GM19035 (cell line): ENCODE results near the gene AJM1.
"Not testable (repeated sequence)": the region's sequence is repeated elsewhere in the genome, so short reads cannot be mapped to it uniquely, and the experiment has no call there.

Source experiments
- ATAC-seq: cut with Tn5 transposase; IDR thresholded peaks from one replicate; pipeline ENCODE4 v1.9.1; 2021; ENCODE audit not compliant: unreplicated experiment

Gene AJM1

DNA sequence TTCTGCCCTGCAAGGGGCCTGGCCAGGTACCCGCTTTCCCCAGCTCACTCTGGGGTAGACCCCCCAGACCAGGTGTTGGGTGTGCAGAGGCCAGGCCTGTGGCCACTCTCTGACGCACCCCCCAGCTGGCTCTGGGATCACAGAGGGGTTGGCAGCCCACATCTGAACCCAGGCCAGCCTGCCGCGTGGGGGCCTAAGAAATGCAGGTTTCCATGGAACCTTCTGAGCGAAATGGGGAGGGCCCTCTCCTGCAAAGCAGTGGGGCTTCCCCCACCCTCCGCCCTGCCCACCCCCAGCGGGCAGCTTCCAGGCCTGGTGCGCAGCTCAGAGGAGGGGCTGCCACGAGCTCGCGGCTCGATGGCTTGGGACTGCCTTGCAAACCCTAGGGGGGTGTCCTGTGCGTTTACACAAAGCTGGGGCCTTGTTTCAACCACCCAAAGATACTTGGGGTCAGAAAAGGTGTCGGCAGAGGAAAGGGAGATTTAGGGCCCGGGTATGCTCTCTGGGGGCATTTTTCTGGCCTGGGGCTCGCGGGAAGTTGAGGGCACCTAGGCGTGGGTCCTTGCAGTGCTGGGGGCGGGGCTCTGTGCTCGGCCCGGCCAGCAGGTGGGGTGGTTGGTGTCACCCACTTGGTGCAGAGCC lies 1.0 kb downstream of the AJM1 start:
- not testable (repeated sequence) for ATAC-seq

GRCh38 chr9:136843801-136844740 lies 1.8 kb downstream of the AJM1 start:
- ATAC-seq: not testable (repeated sequence)

DNA sequence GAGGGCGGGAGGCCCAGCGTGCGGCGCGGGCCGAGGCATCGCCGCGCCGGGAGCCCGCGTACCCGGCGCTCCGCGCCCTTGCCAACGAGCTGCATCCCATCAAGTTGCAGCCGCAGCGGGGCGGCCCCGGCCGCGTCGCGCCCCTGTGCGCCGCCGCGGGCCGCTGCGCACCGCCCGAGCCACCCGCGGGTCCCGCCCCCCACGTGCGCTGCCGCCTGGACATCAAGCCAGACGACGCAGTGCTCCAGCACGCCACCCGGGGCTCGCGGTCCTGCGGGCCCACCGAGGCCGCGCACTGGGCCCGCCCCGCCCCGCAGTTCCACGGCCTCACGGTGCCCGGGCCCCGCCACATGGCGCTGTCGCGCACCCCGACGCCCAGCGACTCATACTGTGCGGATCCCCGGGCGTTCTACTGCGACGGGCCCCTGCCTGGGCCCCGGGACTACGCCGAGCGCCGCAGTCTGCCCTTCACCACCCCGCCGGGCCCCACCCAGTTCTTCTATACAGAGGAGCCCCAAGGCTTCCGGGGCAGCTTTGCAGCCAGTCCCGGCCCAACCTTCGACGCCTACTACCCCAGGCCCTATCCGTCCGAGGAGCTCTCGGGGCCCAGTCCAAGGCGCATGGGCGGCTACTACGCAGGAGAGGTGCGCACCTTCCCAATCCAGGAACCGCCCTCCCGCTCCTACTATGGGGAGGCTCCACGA lies 2.6 kb downstream of the AJM1 start:
- no peak for ATAC-seq

DNA sequence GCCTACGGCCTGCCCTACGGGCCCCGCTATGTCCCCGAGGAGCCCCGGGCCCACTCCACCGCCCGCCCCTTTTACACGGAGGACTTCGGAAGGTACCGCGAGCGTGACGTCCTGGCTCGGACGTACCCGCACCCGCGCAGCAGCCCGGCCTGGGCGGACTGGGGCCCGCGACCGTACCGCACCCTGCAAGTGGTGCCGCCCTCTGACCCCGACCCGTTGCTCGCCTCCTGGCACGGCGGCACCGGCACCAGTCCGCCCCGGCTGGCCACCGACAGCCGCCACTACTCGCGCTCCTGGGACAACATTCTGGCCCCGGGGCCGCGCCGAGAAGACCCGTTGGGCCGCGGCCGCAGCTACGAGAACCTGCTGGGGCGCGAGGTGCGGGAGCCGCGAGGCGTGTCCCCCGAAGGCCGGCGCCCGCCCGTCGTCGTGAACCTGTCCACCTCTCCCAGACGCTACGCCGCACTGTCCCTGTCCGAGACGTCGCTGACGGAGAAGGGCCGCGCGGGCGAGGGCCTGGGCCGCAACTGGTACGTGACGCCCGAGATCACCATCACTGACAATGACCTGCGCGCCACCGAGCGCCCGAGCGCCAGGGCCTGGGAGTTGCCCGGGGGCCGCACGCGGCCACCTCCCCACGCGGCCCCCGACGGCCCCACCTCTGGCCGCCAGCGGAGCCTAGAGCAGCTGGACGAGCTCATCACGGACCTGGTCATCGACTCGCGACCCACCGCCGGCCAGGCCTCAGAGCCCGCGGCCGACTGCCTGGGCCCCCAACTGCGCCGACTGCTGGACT lies 3.4 kb downstream of the AJM1 start:
- no peak for ATAC-seq

DNA sequence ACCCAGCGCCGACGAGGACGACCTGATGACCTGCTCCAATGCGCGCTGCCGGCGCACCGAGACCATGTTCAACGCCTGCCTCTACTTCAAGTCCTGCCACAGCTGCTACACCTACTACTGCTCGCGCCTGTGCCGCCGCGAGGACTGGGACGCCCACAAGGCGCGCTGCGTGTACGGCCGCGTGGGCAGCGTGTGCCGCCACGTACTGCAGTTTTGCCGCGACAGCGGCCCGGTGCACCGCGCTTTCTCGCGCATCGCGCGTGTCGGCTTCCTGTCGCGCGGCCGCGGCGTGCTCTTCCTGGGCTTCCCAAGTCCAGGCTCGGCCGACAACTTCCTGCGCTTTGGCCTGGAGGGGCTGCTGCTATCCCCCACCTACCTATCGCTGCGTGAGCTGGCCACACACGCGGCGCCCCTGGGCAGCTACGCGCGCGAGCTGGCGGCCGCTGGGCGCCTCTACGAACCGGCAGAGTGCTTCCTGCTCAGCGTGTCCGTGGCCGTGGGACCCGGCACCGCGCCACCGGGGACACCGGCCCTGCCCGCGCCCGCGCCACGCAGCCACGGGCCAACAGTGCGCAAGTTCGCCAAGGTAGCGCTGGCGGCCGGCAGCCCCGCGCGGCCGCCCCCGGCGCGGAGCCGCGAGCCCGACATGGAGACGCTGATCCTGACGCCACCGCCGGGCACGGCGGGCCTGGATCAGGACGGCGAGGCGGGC lies 4.3 kb downstream of the AJM1 start:
- no peak for ATAC-seq

- ATAC-seq: no peak
These were observed 5.0 kb downstream of the AJM1 start for GRCh38 chr9:136847088-136847825.

- ATAC-seq: peak; percentile 25
These were observed 5.6 kb downstream of the AJM1 start for GRCh38 chr9:136847826-136848392.

DNA sequence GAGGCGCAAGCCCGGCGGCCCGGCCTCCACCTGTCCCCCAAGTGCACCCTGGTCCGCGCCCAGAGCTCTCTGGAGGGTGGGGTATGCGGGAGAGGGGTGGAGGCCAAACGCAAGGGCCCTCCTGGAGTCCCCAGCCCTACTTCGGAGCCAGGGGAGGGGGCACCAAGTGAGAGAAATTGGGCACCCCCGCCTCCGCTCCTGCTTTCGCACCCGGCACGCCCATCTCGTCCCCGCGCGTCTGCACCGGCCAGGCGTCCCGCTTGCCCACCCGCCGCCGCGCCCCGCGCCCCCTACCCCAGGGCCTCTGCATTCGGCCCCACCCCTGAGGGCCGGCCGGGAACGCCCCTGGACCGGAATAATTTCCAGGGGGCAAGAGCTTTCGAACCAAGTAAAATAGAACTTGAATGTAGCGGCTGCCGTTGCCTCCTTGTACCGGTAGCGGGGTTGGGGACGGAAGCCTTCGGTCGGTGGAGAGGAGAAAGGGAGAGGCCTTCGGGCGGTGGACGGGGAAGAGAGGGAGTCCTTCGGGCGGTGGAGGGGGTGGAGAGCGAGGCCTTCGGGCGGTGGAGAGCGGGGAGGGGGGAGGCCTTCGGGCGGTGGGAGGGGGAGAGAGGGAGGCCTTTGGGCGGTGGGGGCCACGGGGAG lies 6.2 kb downstream of the AJM1 start:
- no peak for ATAC-seq

GRCh38 chr9:136849038-136849959 lies 7.0 kb downstream of the AJM1 start, which contains the start of gene PHPT1:
TSS of gene PHPT1 (plus strand) at chr9:136849409. CDS start at chr9:136849431, 22 bp downstream.
- peak; percentile 85 for ATAC-seq

- ATAC-seq: no peak
These were observed 7.9 kb downstream of the AJM1 start for GRCh38 chr9:136849960-136850865.

DNA sequence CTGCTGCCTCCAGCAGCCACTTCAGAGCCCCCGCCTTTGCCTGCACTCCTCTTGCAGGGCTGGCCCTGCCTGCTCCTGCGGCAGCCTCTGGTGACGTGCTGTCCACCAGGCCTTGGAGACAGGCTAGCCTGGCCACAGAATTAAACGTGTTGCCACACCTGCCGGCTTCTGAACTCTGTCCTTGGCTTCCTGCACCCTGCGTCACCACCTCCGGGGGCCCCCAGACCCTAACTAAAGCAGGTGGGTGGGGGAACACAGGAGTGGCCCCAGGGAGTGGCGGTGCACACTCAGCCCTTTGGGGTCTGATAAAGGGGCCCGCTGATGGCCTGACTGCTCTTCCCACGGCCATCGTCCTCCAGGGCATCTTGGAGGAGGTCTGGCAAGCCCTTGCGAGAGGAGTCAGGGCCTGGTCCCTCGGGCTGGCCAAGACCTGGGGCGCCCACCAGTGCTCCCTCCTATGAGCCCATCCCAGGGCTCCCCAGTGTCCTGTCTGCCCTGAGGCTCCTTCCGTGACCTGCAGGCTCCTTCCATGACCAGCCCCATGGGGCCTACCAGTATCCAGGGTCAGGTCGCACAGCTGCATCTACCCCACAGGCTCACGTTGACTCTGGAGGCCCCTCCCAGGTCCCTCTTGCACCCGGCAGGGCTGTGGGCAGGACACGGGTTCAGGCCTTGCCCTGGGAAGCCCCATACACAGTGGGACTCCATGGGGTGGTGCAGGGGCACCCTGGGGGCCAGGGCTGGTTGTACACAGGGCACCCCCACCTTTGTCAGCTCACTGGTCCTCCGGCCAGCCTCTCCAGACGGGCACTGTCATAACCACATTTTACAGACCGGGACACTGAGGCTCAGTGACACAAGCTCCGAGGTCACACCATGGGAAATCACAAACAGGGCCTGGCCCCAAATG lies 8.8 kb downstream of the AJM1 start:
- ATAC-seq: no peak

DNA sequence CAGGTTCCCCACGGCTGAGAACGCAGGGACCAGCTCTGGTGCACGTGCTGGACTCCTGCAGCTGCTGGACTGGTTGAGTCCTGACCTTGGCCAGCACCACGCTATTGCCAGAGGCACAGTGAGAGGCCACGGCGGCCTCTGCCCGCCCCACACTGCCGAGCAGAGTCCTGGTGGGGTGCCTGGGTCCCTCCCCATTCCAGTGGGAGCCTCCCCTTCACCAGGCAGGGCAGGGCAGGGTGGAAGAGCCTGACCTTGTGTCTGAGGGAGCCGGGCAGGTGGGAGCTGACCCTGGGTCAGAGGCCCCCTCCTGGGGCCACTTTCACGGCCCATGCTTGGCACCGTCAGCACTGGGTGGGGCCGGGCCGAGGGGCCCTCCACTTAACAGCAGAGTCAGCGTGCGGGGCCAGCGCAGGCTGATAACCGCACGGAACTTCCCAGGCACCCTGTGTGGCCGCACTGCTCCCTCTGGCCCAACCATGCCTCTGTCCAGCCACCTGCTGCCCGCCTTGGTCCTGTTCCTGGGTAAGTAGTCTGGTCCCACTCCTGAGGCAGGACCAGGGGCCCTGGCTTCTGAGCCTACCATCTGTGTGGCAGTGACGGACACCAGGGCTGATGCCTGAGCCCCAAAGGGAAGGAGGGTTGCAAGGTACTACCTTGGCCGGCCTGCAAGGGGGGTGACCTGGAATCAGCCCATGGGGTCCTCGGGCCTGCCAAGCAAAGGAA lies 9.8 kb downstream of the AJM1 start, which contains the start of gene MAMDC4:
Gene MAMDC4 (plus strand): TSS at position 406 of the 723 bp plus-strand sequence. CDS start 71 bp downstream, at position 477.
- no peak for ATAC-seq

DNA sequence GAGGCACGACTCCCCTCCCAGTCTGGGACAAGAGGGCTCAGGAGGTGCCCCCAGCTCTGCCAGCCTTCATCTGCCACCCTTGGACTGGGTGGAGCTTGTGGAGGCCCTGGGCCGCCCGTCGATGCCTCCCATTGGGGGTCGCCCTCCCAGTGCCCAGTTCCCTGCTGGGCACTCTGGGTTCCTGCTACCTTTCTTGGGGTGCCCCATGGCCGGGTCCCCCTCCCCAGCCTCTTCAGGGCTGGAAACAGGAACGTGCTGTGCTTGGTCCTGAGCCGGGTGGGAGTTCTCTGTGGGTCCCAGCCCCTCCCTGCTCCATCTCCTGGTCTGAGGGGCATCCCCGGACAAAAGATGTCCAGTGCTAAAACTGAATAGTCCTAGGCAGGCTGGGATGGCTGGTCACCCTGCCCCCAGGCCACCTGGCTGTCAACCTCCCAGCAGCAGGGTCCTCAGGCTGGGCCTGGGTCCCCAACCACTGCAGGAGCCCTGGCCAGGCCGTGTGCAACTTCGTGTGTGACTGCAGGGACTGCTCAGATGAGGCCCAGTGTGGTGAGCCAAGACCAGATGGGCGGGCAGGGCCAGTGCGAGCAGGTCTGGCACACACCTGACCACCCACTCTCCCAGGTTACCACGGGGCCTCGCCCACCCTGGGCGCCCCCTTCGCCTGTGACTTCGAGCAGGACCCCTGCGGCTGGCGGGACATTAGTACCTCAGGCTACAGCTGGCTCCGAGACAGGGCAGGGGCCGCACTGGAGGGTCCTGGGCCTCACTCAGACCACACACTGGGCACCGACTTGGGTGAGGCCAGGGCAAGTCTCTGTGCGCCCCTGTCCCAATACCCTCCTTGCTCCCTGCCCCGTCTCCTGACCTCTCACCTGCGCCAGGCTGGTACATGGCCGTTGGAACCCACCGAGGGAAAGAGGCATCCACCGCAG lies 10.7 kb downstream of the AJM1 start:
- ATAC-seq: no peak
